Fibroblast of lung (primary cell): ENCODE results near the gene VPS35L.

ENCODE experiments used
- EZH2 ChIP-seq: IDR thresholded peaks from 2 replicates; pipeline ENCODE4 v1.5.1; 2012; ENCODE audit warnings: low read length, control low read depth, mild to moderate bottlenecking; ENCODE audit errors: missing control alignments
- TF ChIP-seq, protein P1 (sequence below), 2 donors: IDR thresholded peaks in 1 of 2; conservative IDR thresholded peaks in 1 of 2; 1 replicate in 1 of 2; 2 replicates in 1 of 2; pipeline ENCODE4 v1.5.1; 2011 to 2012; ENCODE audit warnings: low read length in 2 of 2, control low read depth in 1 of 2, inconsistent platforms in 1 of 2, low read depth in 1 of 2, mild to moderate bottlenecking in 1 of 2

DNA sequence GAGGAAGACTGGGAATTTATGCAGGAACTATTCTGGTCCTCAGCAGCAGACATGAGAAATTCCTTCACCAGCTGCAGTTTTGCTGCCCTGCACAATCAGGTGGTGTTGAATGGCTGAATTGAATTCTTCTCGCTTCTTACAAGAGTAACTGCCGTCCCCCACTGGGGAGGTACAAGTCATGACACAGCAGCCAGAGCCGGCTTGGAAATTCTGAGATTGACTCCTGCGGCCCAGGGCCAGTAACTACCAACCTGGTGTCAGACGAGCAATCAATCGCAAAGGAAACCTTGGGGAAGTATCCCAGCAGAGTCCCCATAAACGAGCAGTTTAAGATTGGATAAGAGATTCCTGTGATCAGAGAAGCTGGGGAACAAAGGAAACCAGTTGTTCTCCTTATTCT is 131.8 kb downstream of the VPS35L start:
- TF ChIP-seq, protein P1, sequence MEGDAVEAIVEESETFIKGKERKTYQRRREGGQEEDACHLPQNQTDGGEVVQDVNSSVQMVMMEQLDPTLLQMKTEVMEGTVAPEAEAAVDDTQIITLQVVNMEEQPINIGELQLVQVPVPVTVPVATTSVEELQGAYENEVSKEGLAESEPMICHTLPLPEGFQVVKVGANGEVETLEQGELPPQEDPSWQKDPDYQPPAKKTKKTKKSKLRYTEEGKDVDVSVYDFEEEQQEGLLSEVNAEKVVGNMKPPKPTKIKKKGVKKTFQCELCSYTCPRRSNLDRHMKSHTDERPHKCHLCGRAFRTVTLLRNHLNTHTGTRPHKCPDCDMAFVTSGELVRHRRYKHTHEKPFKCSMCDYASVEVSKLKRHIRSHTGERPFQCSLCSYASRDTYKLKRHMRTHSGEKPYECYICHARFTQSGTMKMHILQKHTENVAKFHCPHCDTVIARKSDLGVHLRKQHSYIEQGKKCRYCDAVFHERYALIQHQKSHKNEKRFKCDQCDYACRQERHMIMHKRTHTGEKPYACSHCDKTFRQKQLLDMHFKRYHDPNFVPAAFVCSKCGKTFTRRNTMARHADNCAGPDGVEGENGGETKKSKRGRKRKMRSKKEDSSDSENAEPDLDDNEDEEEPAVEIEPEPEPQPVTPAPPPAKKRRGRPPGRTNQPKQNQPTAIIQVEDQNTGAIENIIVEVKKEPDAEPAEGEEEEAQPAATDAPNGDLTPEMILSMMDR (conservative IDR thresholded peaks at IDR 0.05 in 1 of 2, IDR thresholded peaks at IDR 0.05 in 1 of 2; ENCODE audit: low read depth in 1 of 2, low read length in 2 of 2), result no peak
- no peak for TF ChIP-seq EZH2
